Measurements from ENCODE around the gene KANK4. TPM values are rescaled to one million over a fixed set of nuclear protein-coding genes. Genes with fewer than 3 reads are reported as not detected.

The KANK4 gene
- total and polyA plus RNA-seq, 2 of the 8 experiments (the other 6 are each of a cell fraction or from before 2014, with no cell fraction given), result 0.22 to 0.26 TPM

DNA sequence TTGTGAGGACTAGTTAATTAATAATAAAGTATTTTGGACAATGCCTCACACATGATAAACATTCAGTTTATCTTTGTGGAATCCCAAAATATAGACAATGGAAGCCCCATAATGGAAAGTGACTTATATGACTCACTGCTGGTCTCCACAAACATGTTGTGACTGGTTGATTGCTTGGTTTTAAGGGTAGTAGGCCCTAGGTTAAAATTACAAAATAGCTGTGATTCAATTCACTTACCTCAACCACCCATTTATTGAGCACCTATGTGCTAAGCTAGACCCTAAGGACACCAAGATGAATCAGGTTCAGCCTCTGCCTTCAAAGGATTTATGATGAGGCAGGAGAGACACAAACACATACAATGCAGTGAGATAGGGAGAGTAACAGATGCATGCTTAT lies 42.4 kb downstream of the KANK4 start (continued):
- TF ChIP-seq, protein P1, sequence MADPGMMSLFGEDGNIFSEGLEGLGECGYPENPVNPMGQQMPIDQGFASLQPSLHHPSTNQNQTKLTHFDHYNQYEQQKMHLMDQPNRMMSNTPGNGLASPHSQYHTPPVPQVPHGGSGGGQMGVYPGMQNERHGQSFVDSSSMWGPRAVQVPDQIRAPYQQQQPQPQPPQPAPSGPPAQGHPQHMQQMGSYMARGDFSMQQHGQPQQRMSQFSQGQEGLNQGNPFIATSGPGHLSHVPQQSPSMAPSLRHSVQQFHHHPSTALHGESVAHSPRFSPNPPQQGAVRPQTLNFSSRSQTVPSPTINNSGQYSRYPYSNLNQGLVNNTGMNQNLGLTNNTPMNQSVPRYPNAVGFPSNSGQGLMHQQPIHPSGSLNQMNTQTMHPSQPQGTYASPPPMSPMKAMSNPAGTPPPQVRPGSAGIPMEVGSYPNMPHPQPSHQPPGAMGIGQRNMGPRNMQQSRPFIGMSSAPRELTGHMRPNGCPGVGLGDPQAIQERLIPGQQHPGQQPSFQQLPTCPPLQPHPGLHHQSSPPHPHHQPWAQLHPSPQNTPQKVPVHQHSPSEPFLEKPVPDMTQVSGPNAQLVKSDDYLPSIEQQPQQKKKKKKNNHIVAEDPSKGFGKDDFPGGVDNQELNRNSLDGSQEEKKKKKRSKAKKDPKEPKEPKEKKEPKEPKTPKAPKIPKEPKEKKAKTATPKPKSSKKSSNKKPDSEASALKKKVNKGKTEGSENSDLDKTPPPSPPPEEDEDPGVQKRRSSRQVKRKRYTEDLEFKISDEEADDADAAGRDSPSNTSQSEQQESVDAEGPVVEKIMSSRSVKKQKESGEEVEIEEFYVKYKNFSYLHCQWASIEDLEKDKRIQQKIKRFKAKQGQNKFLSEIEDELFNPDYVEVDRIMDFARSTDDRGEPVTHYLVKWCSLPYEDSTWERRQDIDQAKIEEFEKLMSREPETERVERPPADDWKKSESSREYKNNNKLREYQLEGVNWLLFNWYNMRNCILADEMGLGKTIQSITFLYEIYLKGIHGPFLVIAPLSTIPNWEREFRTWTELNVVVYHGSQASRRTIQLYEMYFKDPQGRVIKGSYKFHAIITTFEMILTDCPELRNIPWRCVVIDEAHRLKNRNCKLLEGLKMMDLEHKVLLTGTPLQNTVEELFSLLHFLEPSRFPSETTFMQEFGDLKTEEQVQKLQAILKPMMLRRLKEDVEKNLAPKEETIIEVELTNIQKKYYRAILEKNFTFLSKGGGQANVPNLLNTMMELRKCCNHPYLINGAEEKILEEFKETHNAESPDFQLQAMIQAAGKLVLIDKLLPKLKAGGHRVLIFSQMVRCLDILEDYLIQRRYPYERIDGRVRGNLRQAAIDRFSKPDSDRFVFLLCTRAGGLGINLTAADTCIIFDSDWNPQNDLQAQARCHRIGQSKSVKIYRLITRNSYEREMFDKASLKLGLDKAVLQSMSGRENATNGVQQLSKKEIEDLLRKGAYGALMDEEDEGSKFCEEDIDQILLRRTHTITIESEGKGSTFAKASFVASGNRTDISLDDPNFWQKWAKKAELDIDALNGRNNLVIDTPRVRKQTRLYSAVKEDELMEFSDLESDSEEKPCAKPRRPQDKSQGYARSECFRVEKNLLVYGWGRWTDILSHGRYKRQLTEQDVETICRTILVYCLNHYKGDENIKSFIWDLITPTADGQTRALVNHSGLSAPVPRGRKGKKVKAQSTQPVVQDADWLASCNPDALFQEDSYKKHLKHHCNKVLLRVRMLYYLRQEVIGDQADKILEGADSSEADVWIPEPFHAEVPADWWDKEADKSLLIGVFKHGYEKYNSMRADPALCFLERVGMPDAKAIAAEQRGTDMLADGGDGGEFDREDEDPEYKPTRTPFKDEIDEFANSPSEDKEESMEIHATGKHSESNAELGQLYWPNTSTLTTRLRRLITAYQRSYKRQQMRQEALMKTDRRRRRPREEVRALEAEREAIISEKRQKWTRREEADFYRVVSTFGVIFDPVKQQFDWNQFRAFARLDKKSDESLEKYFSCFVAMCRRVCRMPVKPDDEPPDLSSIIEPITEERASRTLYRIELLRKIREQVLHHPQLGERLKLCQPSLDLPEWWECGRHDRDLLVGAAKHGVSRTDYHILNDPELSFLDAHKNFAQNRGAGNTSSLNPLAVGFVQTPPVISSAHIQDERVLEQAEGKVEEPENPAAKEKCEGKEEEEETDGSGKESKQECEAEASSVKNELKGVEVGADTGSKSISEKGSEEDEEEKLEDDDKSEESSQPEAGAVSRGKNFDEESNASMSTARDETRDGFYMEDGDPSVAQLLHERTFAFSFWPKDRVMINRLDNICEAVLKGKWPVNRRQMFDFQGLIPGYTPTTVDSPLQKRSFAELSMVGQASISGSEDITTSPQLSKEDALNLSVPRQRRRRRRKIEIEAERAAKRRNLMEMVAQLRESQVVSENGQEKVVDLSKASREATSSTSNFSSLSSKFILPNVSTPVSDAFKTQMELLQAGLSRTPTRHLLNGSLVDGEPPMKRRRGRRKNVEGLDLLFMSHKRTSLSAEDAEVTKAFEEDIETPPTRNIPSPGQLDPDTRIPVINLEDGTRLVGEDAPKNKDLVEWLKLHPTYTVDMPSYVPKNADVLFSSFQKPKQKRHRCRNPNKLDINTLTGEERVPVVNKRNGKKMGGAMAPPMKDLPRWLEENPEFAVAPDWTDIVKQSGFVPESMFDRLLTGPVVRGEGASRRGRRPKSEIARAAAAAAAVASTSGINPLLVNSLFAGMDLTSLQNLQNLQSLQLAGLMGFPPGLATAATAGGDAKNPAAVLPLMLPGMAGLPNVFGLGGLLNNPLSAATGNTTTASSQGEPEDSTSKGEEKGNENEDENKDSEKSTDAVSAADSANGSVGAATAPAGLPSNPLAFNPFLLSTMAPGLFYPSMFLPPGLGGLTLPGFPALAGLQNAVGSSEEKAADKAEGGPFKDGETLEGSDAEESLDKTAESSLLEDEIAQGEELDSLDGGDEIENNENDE (IDR thresholded peaks at IDR 0.05; ENCODE audit: insufficient replicate concordance, low read length), result no peak
- TF ChIP-seq POU5F1 (IDR thresholded peaks at IDR 0.05; ENCODE audit: low read depth, low read length), result no peak
- no peak for TF ChIP-seq POLR2AphosphoS5 (IDR thresholded peaks at IDR 0.05; ENCODE audit: low read depth, low read length)
- TF ChIP-seq BRCA1 (IDR thresholded peaks at IDR 0.05; ENCODE audit: low read depth, low read length), result no peak
- TF ChIP-seq TAF7 (optimal IDR thresholded peaks at IDR 0.05; ENCODE audit: borderline replicate concordance, low read depth, low read length), result no peak
- TF ChIP-seq GABPA (IDR thresholded peaks at IDR 0.05; ENCODE audit: borderline replicate concordance, insufficient read depth, low read length), result no peak
- no peak for TF ChIP-seq RBBP5 (IDR thresholded peaks at IDR 0.05; ENCODE audit: borderline replicate concordance, low read depth, low read length)
- no peak for TF ChIP-seq MAFK (IDR thresholded peaks at IDR 0.05; ENCODE audit: low read depth, low read length)
- TF ChIP-seq POLR2A (IDR thresholded peaks at IDR 0.05; ENCODE audit: control extremely low read depth in 1 of 2, low read depth in 2 of 2, low read length in 2 of 2), result no peak
- no peak for TF ChIP-seq CBX8 (IDR thresholded peaks at IDR 0.05; ENCODE audit: borderline replicate concordance, low read depth, low read length)
- TF ChIP-seq NANOG (IDR thresholded peaks at IDR 0.05; ENCODE audit: insufficient read depth, low read depth, low read length, poor library complexity, severe bottlenecking), result no peak
- TF ChIP-seq RXRA (IDR thresholded peaks at IDR 0.05; ENCODE audit: insufficient read depth, low read depth, low read length), result no peak
- no peak for TF ChIP-seq CBX5 (IDR thresholded peaks at IDR 0.05; ENCODE audit: low read depth, low read length)

Measured in H1 (cell line).